RWPE1 (cell line): ENCODE results near the gene FFAR1.
"Not testable (repeated sequence)": the region's sequence is repeated elsewhere in the genome, so short reads cannot be mapped to it uniquely, and the experiment has no call there.

Experiments
- CTCF ChIA-PET: fragments of 350-600 bp; sonication (Branson Sonifier 250); formaldehyde crosslinking; extraction: SDS; loops from one replicate; lab custom pipeline; 2021; lab: Yijun Ruan, JAX
- POLR2A ChIA-PET: fragments of 400-600 bp; formaldehyde crosslinking; extraction: SDS; loops from one replicate; lab custom pipeline; 2020; ENCODE audit warnings: antibody characterized with exemption; ENCODE audit not compliant: low non-redundant PET; lab: Yijun Ruan, JAX
- DNase-seq: peaks from one replicate; pipeline ENCODE4 v3.0.0; 2012; ENCODE audit warnings: low spot score
- H3K27ac ChIP-seq: fragments of 450-650 bp; 2 replicates; pipeline ENCODE4 v1.5.1; 2017
- TF ChIP-seq, protein P1 (sequence below): fragments of 450-650 bp; conservative IDR thresholded peaks from 2 replicates; pipeline ENCODE4 v1.5.1; 2017; ENCODE audit warnings: low read depth, mild to moderate bottlenecking

The FFAR1 gene

GRCh38 chr19:35354898-35355297 lies 7.2 kb downstream of the FFAR1 start:
- TF ChIP-seq, protein P1, sequence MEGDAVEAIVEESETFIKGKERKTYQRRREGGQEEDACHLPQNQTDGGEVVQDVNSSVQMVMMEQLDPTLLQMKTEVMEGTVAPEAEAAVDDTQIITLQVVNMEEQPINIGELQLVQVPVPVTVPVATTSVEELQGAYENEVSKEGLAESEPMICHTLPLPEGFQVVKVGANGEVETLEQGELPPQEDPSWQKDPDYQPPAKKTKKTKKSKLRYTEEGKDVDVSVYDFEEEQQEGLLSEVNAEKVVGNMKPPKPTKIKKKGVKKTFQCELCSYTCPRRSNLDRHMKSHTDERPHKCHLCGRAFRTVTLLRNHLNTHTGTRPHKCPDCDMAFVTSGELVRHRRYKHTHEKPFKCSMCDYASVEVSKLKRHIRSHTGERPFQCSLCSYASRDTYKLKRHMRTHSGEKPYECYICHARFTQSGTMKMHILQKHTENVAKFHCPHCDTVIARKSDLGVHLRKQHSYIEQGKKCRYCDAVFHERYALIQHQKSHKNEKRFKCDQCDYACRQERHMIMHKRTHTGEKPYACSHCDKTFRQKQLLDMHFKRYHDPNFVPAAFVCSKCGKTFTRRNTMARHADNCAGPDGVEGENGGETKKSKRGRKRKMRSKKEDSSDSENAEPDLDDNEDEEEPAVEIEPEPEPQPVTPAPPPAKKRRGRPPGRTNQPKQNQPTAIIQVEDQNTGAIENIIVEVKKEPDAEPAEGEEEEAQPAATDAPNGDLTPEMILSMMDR, result no peak
- DNase-seq, result no peak
- POLR2A ChIA-PET, result no interaction called here
- no peak overlapping the region for H3K27ac ChIP-seq
- CTCF ChIA-PET, result interaction anchor here (0.6 to 2.7 kb wide), 6 partner anchors 86 to 289 kb away, joined by 4 to 52 read pairs (median 4); partner anchors contain the start of gene USF2

- TF ChIP-seq, protein P1, result no peak
- DNase-seq, result no peak
- H3K27ac ChIP-seq, result no peak overlapping the region
- ChIA-PET CTCF (interaction anchor here (2.6 kb wide), 1 partner anchor 112 kb away, joined by 5 read pairs; no protein-coding TSS in a partner anchor), POLR2A (no interaction called here)
Measured at GRCh38 chr19:35355791-35356460, 8.2 kb downstream of the FFAR1 start.

DNA sequence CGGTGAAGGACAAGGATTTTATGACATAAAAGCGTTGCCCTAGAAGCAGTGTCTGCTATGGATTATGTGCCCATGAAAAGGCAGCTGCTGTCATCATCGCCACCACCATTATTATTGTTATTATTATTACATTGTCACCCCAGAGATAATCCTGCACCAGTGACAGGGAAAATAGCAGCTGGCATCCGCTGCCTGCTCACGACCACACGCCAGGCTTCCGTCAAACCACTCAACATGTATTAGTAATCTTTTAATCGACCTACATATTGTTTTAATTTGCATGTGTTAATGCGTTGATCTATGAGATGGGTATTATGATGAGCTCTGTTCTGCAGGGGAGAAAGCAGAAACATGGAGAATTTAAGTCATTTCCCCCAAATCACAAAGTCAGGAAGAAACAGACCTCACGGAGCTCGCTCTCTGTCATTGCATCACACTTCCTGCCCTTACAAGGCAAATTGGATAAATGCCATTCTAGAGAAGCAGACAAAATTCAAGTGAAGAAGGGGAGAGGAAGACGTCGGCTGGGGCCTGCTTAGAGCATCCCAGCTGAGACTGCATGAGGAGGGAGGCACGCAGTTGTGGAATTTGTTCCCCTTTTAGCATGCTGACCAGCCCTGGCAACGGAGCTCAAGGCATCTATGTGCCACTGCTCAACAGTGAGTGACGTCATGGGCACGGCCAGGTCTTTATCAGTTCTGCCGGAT lies 10.3 kb downstream of the FFAR1 start, which contains the start of gene FFAR3:
TSS of gene FFAR3 (plus strand) at position 594 of the 707 bp plus-strand sequence. CDS start 431 bp downstream, outside the sequence.
- POLR2A ChIA-PET, result no interaction called here
- CTCF ChIA-PET, result interaction anchor here (1.2 to 2.6 kb wide), 2 partner anchors 110 to 137 kb away, joined by 3 to 5 read pairs; no protein-coding TSS in a partner anchor
- TF ChIP-seq, protein P1, result no peak
- DNase-seq, result no peak
- H3K27ac ChIP-seq, result no peak within 1 kb of the TSS

GRCh38 chr19:35358834-35359233 lies 11.1 kb downstream of the FFAR1 start:
- POLR2A ChIA-PET, H3K27ac ChIP-seq, DNase-seq: not testable (repeated sequence)
- CTCF ChIA-PET, result interaction anchor here (1.2 to 2.6 kb wide), 2 partner anchors 109 to 136 kb away, joined by 3 to 5 read pairs; no protein-coding TSS in a partner anchor

GRCh38 chr19:35359395-35359794 lies 11.7 kb downstream of the FFAR1 start:
- not testable (repeated sequence) for DNase-seq

GRCh38 chr19:35360081-35360480 lies 12.4 kb downstream of the FFAR1 start:
- POLR2A ChIA-PET, H3K27ac ChIP-seq, DNase-seq, CTCF ChIA-PET: not testable (repeated sequence)

More at GRCh38 chr19:35359395-35359794, 11.7 kb downstream of the FFAR1 start:
- POLR2A ChIA-PET, H3K27ac ChIP-seq, CTCF ChIA-PET: not testable (repeated sequence)

- ChIA-PET POLR2A (interaction anchor here (0.6 kb wide), 1 partner anchor 181 kb away, joined by 3 read pairs; no protein-coding TSS in a partner anchor), CTCF (interaction anchor here (1.8 kb wide), 1 partner anchor 8 kb away, joined by 7 read pairs; no protein-coding TSS in a partner anchor)
- DNase-seq, result no peak
- no peak overlapping the region for H3K27ac ChIP-seq
- TF ChIP-seq, protein P1, result no peak
Measured at GRCh38 chr19:35360880-35361420, 13.2 kb downstream of the FFAR1 start.
